K562 (cell line): Measurements from ENCODE around the gene CCSER1. TPM values are rescaled to one million over a fixed set of nuclear protein-coding genes. Genes with fewer than 3 reads are reported as not detected.

Source experiments
- CREB3L1 ChIP-seq: fragments of 450-650 bp; IDR thresholded peaks from 2 replicates; pipeline ENCODE4 v1.6.1; 2014; ENCODE audit warnings: low read depth, mild to moderate bottlenecking, moderate library complexity, borderline replicate concordance
- HBP1 ChIP-seq: fragments of 450-650 bp; formaldehyde crosslinking; IDR thresholded peaks from 2 replicates; pipeline ENCODE4 v1.4.0; 2022; ENCODE audit warnings: missing genetic modification characterization
- PBX2 ChIP-seq, 2 experiments: IDR thresholded peaks in 1 of 2; conservative IDR thresholded peaks in 1 of 2; 2 replicates each; pipeline ENCODE4 v1.6.1; 2016; ENCODE audit warnings: low read depth in 2 of 2, mild to moderate bottlenecking in 1 of 2, missing compliant biosample characterization in 1 of 2, missing genetic modification characterization in 1 of 2, moderate library complexity in 1 of 2
- PCBP2 ChIP-seq: fragments of 200-400 bp; formaldehyde crosslinking; IDR thresholded peaks from 2 replicates; pipeline ENCODE4 v1.6.1; 2018; ENCODE audit warnings: low read length, low read depth, mild to moderate bottlenecking, moderate library complexity; ENCODE audit not compliant: poor library complexity, severe bottlenecking
- SREBF1 ChIP-seq: fragments of 150-350 bp; IDR thresholded peaks from 2 replicates; pipeline ENCODE4 v1.6.1; 2014; ENCODE audit warnings: antibody characterized with exemption, low read depth, low read length, borderline replicate concordance
- TGIF2 ChIP-seq: sonication (generic); formaldehyde crosslinking; IDR thresholded peaks from 2 replicates; pipeline ENCODE4 v1.8.1; 2022; ENCODE audit warnings: mild to moderate bottlenecking, missing genetic modification reagents, moderate library complexity
- ZFP30 ChIP-seq: fragments of 250-450 bp; sonication (Bioruptor Pico); IDR thresholded peaks from 2 replicates; pipeline ENCODE4 v1.8.0; 2022; ENCODE audit warnings: moderate library complexity, mild to moderate bottlenecking, inconsistent platforms, borderline replicate concordance
- ZNF232 ChIP-seq: sonication (generic); formaldehyde crosslinking; IDR thresholded peaks from 2 replicates; pipeline ENCODE4 v1.8.0; 2022; ENCODE audit warnings: mild to moderate bottlenecking, missing genetic modification reagents
- polyA plus RNA-seq, 8 experiments: library from polyadenylated mRNA; depleted of rRNA in 4 of 8; stranded (reverse) in 5 of 8; unstranded in 3 of 8; fragments of >200 nt; fragmentation: Nextera tagmentation in 2 of 8; fragmentation: Illumina TruSeq in 1 of 8; extraction: Ambion mirVana in 2 of 8; extraction: Trizol in 1 of 8; gene quantifications; 2 replicates each; pipeline versions ENCODE4 v1.2.1 to v1.2.3, GENCODE V29; 2011 to 2014; ENCODE audit warnings: inconsistent platforms in 1 of 8, missing spikeins in 1 of 8
- total RNA-seq, 7 experiments: library from RNA; depleted of rRNA in 6 of 7; stranded (reverse); fragments of >200 nt in 6 of 7; fragmentation: Illumina TruSeq in 2 of 7; extraction: Trizol in 2 of 7; gene quantifications; 2 replicates each; pipeline versions ENCODE4 v1.2.1 to v1.2.3, GENCODE V29; 2011 to 2021; ENCODE audit warnings: low replicate concordance in 1 of 7
- TF ChIP-seq, protein P1 (sequence below): fragments of 450-650 bp; formaldehyde crosslinking; IDR thresholded peaks from 2 replicates; pipeline ENCODE4 v1.4.0; 2020; ENCODE audit warnings: mild to moderate bottlenecking, moderate library complexity

The CCSER1 gene
- total and polyA plus RNA-seq, 9 of the 15 experiments (the other 6 are each of a cell fraction or from before 2014, with no cell fraction given): not detected

DNA sequence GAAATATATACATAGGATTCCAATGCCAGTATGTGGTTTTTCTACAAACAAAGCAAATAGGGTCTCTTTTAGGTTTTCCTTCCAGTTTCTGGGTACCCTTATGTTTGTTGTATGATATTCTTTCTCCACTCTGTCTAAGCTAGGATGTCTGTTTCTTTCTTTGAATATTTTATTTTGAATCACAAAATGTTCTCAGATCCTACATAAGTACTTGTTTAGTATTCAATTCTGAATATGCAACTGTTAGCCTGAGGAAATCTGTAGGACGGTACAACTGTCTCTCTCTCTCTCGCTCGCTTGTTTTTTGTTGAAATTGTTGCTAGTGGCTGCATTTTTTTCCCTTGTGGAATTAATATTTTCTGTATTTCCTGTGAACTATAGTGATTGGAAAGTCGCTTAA lies 163.2 kb downstream of the CCSER1 start (continued):
- no peak for TF ChIP-seq HBP1
- TF ChIP-seq ZFP30 (CRISPR knock-in tag): no peak
- no peak for TF ChIP-seq ZNF232
- TF ChIP-seq CREB3L1: no peak
- TF ChIP-seq PBX2 (CRISPR knock-in tag; IDR thresholded peaks at IDR 0.05; ENCODE audit: low read depth): no peak
- no peak for TF ChIP-seq PBX2 (tag; conservative IDR thresholded peaks at IDR 0.05; ENCODE audit: low read depth)
- TF ChIP-seq SREBF1: no peak
- TF ChIP-seq, protein P1, sequence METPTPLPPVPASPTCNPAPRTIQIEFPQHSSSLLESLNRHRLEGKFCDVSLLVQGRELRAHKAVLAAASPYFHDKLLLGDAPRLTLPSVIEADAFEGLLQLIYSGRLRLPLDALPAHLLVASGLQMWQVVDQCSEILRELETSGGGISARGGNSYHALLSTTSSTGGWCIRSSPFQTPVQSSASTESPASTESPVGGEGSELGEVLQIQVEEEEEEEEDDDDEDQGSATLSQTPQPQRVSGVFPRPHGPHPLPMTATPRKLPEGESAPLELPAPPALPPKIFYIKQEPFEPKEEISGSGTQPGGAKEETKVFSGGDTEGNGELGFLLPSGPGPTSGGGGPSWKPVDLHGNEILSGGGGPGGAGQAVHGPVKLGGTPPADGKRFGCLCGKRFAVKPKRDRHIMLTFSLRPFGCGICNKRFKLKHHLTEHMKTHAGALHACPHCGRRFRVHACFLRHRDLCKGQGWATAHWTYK (CRISPR knock-in tag): no peak
- TF ChIP-seq PCBP2: no peak
- no peak for TF ChIP-seq TGIF2 (CRISPR knock-in tag)
- TF ChIP-seq, all 486 proteins: peak for 0
